ENCODE measurements around the gene THOC6. TPM values are rescaled to one million over a fixed set of nuclear protein-coding genes. Genes with fewer than 3 reads are reported as not detected.
A peak's percentile ranks its signal among the peaks of the same experiment; 100 is the strongest.

Gene THOC6
- total RNA-seq, 2 donors from 2014 or later = 45.8 to 52.4 TPM

DNA sequence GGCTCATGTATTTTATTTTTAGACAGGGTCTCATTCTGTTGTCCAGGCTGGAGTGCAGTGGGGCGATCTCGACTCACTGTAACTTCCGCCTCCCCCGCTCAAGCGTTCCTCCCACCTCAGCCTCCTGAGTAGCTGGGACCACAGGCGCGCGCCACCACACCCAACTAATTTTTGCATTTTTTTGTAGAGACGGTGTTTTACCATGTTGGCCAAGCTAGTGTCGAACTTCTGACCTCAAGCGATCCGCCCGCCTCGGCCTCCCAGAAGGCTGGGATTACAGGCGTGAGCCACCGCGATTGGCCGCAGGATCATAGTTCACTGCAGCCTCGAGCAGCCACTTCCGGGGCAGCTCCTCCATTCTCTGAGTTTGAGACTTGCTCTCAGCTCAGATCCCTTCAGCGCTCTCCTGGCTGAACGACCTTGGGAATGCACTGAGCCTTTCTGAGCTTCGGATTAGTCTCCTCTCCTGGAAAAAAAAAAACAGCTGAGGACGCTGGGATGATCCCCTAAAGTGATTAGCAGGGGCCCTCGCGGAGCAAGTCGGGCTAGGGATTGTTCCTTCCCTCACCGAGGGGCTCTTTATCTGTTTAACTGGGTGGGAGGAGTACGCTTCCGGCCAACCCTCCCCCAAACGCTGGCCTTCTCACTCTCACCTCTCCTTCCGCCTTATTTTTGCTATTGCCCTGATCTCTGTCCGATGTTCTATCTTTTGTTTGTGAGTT, 42.5 kb upstream of the THOC6 start:
- TF ChIP-seq, protein P1, sequence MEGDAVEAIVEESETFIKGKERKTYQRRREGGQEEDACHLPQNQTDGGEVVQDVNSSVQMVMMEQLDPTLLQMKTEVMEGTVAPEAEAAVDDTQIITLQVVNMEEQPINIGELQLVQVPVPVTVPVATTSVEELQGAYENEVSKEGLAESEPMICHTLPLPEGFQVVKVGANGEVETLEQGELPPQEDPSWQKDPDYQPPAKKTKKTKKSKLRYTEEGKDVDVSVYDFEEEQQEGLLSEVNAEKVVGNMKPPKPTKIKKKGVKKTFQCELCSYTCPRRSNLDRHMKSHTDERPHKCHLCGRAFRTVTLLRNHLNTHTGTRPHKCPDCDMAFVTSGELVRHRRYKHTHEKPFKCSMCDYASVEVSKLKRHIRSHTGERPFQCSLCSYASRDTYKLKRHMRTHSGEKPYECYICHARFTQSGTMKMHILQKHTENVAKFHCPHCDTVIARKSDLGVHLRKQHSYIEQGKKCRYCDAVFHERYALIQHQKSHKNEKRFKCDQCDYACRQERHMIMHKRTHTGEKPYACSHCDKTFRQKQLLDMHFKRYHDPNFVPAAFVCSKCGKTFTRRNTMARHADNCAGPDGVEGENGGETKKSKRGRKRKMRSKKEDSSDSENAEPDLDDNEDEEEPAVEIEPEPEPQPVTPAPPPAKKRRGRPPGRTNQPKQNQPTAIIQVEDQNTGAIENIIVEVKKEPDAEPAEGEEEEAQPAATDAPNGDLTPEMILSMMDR (conservative IDR thresholded peaks at IDR 0.05) = no peak

GRCh38 chr16:2981899-2982250, 42.0 kb upstream of the THOC6 start:
- H3K4me1 ChIP-seq (ENCODE audit: control insufficient read depth, insufficient read depth, low read length) = peaks cover 3% of the 10 kb centered on the region
- peak overlapping the region; percentile 85 for H3K4me3 ChIP-seq (ENCODE audit: low read length)
- Mint-ChIP-seq H3K27ac (peak overlapping the region; percentile 93), H3K9me3 (no peaks in the 10 kb centered on the region), H3K4me1 (peaks cover 25% of the 10 kb centered on the region), H3K27me3 (ENCODE audit: insufficient read depth) (no peaks in the 10 kb centered on the region), H3K36me3 (ENCODE audit: low read depth) (peaks cover 6% of the 10 kb centered on the region), H3K4me3 (peak overlapping the region; percentile 77)
- no peaks in the 10 kb centered on the region for H3K9me3 ChIP-seq (ENCODE audit: control insufficient read depth, low read length)
- peak overlapping the region; percentile 49 for H3K9ac ChIP-seq (ENCODE audit: extremely low read depth, low read length, poor library complexity, severe bottlenecking)
- TF ChIP-seq, protein P1 (conservative IDR thresholded peaks at IDR 0.05) = no peak
- no peaks in the 10 kb centered on the region for H3K27me3 ChIP-seq (ENCODE audit: control insufficient read depth, insufficient read depth, low read length, poor library complexity, severe bottlenecking)
- WGBS, 2 experiments (ENCODE audit: insufficient coverage in 1 of 2, insufficient read length in 1 of 2) = 12 to 42% methylated on average over 3 to 4 of the region's 4 CpGs
- peaks cover 12% of the 10 kb centered on the region for H3K36me3 ChIP-seq (ENCODE audit: control insufficient read depth, insufficient read depth, low read length)
- peak overlapping the region; percentile 30 for H3K27ac ChIP-seq (ENCODE audit: low read depth, low read length)
- peak; percentile 78 for DNase-seq

More for the DNA sequence above, 42.5 kb upstream of the THOC6 start:
- H3K27ac ChIP-seq (ENCODE audit: low read depth, low read length) = peak overlapping the region; percentile 30
- H3K9ac ChIP-seq (ENCODE audit: extremely low read depth, low read length, poor library complexity, severe bottlenecking) = peak overlapping the region; percentile 67
- H3K27me3 ChIP-seq (ENCODE audit: control insufficient read depth, insufficient read depth, low read length, poor library complexity, severe bottlenecking) = no peaks in the 10 kb centered on the region
- Mint-ChIP-seq H3K4me1 (peaks cover 25% of the 10 kb centered on the region), H3K27ac (peak overlapping the region; percentile 93), H3K4me3 (peak overlapping the region; percentile 77), H3K27me3 (ENCODE audit: insufficient read depth) (no peaks in the 10 kb centered on the region), H3K9me3 (no peaks in the 10 kb centered on the region), H3K36me3 (ENCODE audit: low read depth) (peaks cover 6% of the 10 kb centered on the region)
- H3K4me1 ChIP-seq (ENCODE audit: control insufficient read depth, insufficient read depth, low read length) = peaks cover 3% of the 10 kb centered on the region
- H3K36me3 ChIP-seq (ENCODE audit: control insufficient read depth, insufficient read depth, low read length) = peaks cover 15% of the 10 kb centered on the region
- peak overlapping the region; percentile 85 for H3K4me3 ChIP-seq (ENCODE audit: low read length)
- 14 to 22% methylated on average over 25 to 33 of the region's 33 CpGs for WGBS, 2 experiments (ENCODE audit: insufficient coverage in 1 of 2, insufficient read length in 1 of 2)
- peak; percentile 87 for DNase-seq
- H3K9me3 ChIP-seq (ENCODE audit: control insufficient read depth, low read length) = no peaks in the 10 kb centered on the region

- H3K27me3 Mint-ChIP-seq (ENCODE audit: insufficient read depth) = no peaks in the 10 kb centered on the region
- no peaks in the 10 kb centered on the region for H3K27me3 ChIP-seq (ENCODE audit: control insufficient read depth, insufficient read depth, low read length, poor library complexity, severe bottlenecking)
- H3K4me3 Mint-ChIP-seq = peak overlapping the region; percentile 77
- peaks cover 7% of the 10 kb centered on the region for H3K36me3 ChIP-seq (ENCODE audit: control insufficient read depth, insufficient read depth, low read length)
- peak overlapping the region; percentile 93 for H3K27ac Mint-ChIP-seq
- H3K4me1 ChIP-seq (ENCODE audit: control insufficient read depth, insufficient read depth, low read length) = peaks cover 3% of the 10 kb centered on the region
- no peak for DNase-seq
- H3K4me3 ChIP-seq (ENCODE audit: low read length) = no peak overlapping the region
- no peak overlapping the region for H3K27ac ChIP-seq (ENCODE audit: low read depth, low read length)
- peaks cover 25% of the 10 kb centered on the region for H3K4me1 Mint-ChIP-seq
- 73 to 86% methylated on average over 5 of the region's 5 CpGs for WGBS, 2 experiments (ENCODE audit: insufficient coverage in 1 of 2, insufficient read length in 1 of 2)
- H3K9me3 Mint-ChIP-seq = no peaks in the 10 kb centered on the region
- TF ChIP-seq, protein P1 (conservative IDR thresholded peaks at IDR 0.05) = no peak
- no peaks in the 10 kb centered on the region for H3K9me3 ChIP-seq (ENCODE audit: control insufficient read depth, low read length)
- peaks cover 6% of the 10 kb centered on the region for H3K36me3 Mint-ChIP-seq (ENCODE audit: low read depth)
- no peak overlapping the region for H3K9ac ChIP-seq (ENCODE audit: extremely low read depth, low read length, poor library complexity, severe bottlenecking)
These were observed 41.4 kb upstream of the THOC6 start for GRCh38 chr16:2982402-2982801.

Data from endodermal cell (in vitro differentiated cells).